Psoas muscle (tissue), 8 donors: Measurements from ENCODE around the gene ASB15. TPM values are rescaled to one million over a fixed set of nuclear protein-coding genes. Genes with fewer than 3 reads are reported as not detected.
A peak's percentile ranks its signal among the peaks of the same experiment; 100 is the strongest.

Experiments used
- ATAC-seq, 4 donors: fragments of 200-7000 bp; cut with Tn5 transposase; one replicate each; pipeline ENCODE4 v1.9.1; 2020; ENCODE audit warnings: moderate library complexity in 3 of 4, mild to moderate bottlenecking in 2 of 4
- DNase-seq, 2 donors: peaks; one replicate each; pipeline ENCODE4 v3.0.0-alpha.2; 2020
- H3K27ac ChIP-seq: fragments of 200-600 bp; one replicate; pipeline ENCODE4 v1.8.0; 2022
- H3K27me3 ChIP-seq, 3 donors: fragments of 200-600 bp in 1 of 3; one replicate each; pipeline versions ENCODE4 v1.6.1 to v1.8.0; 2013 to 2022; ENCODE audit warnings: low read length in 2 of 3, mild to moderate bottlenecking in 2 of 3, moderate library complexity in 1 of 3; ENCODE audit not compliant: insufficient read depth in 3 of 3
- H3K36me3 ChIP-seq, 2 donors: fragments of 200-600 bp in 1 of 2; one replicate each; pipeline versions ENCODE4 v1.6.1 to v1.8.0; 2013 to 2022; ENCODE audit warnings: low read depth in 1 of 2, mild to moderate bottlenecking in 1 of 2, moderate library complexity in 1 of 2; ENCODE audit not compliant: insufficient read depth in 1 of 2
- H3K4me1 ChIP-seq: fragments of 200-600 bp; one replicate; pipeline ENCODE4 v1.8.0; 2022
- H3K4me3 ChIP-seq: fragments of 200-600 bp; one replicate; pipeline ENCODE4 v1.8.0; 2022; ENCODE audit warnings: mild to moderate bottlenecking
- H3K9me3 ChIP-seq: fragments of 200-600 bp; one replicate; pipeline ENCODE4 v1.8.0; 2022
- WGBS, 3 donors: extraction: QIAGEN DNeasy Blood & Tissue Kit; methylation state at CpG; one replicate each; pipeline versions ENCODE4 v1.1.6 to v1.1.7; 2013; 5-methylcytosine and 5-hydroxymethylcytosine counted together
- intact Hi-C, 2 donors: fragments of 100-400 bp; cut with DNase I; formaldehyde crosslinking; loops; one replicate each; pipeline versions ENCODE4 v1.11.0 to v1.14.2; 2022
- polyA plus RNA-seq, 3 donors: library from polyadenylated mRNA; stranded (reverse); fragments of 200-250 nt; gene quantifications; one replicate each; pipeline ENCODE4 v1.2.3, GENCODE V29; 2013
- total RNA-seq, 4 donors: library from RNA; stranded (reverse); fragmentation: NEBNext Ultra II Directional in 2 of 4; extraction: Animal tissue kit (Norgen Biotek cat#: 25700) in 2 of 4; gene quantifications; one replicate each; pipeline versions ENCODE4 v1.2.1 to v1.2.4, GENCODE V29; 2021 to 2023
- TF ChIP-seq, protein P1 (sequence below): fragments of 200-600 bp; IDR thresholded peaks from one replicate; pipeline ENCODE4 v1.8.0; 2022; ENCODE audit warnings: antibody characterized with exemption
- donor health status: healthy with polysubstance abuse.
- donor health status: DM: no; HTN: no; CAD: no; lungs with moderate emphysema.
- donor health status: Bipolar disorder and iron deficiency.
- donor health status: healthy.
- donor health status: DM: yes; HTN: yes; CAD: no.
- donor health status: DM: no; HTN: no; CAD: no.
- donor health status: DM: no; HTN: no; CAD: no.
- donor health status: DM: yes; HTN: yes; CAD: no.

The ASB15 gene
- total and polyA plus RNA-seq, 7 donors, result 0.12 to 23.6 (median 10.3) TPM

- Histone ChIP-seq H3K27me3 (no peaks in the 10 kb centered on the region), H3K9me3 (no peaks in the 10 kb centered on the region), H3K4me1 (peaks cover 24% of the 10 kb centered on the region), H3K36me3 (peaks cover 0 to 30% of the 10 kb centered on the region in 2 donors), H3K27ac (peak within 1 kb of the TSS; percentile 89), H3K4me3 (peak within 1 kb of the TSS; percentile 69)
- 29 to 51% (median 39%) methylated on average over 6 of the region's 6 CpGs for WGBS, 3 donors
- TF ChIP-seq, protein P1, sequence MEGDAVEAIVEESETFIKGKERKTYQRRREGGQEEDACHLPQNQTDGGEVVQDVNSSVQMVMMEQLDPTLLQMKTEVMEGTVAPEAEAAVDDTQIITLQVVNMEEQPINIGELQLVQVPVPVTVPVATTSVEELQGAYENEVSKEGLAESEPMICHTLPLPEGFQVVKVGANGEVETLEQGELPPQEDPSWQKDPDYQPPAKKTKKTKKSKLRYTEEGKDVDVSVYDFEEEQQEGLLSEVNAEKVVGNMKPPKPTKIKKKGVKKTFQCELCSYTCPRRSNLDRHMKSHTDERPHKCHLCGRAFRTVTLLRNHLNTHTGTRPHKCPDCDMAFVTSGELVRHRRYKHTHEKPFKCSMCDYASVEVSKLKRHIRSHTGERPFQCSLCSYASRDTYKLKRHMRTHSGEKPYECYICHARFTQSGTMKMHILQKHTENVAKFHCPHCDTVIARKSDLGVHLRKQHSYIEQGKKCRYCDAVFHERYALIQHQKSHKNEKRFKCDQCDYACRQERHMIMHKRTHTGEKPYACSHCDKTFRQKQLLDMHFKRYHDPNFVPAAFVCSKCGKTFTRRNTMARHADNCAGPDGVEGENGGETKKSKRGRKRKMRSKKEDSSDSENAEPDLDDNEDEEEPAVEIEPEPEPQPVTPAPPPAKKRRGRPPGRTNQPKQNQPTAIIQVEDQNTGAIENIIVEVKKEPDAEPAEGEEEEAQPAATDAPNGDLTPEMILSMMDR, result no peak
- intact Hi-C loops, result no loop called here
- DNase-seq (peak; percentile 41 to 88), ATAC-seq (peak; percentile 77 to 89 (median 84))
Measured at GRCh38 chr7:123655614-123656013, 54.0 kb downstream of the ASB15 start, which contains the start of gene LMOD2. LMOD2 (plus strand) TSS chr7:123655866; CDS start chr7:123655964, 98 bp downstream.

GRCh38 chr7:123656544-123657303, 55.1 kb downstream of the ASB15 start:
- DNase-seq (no peak), ATAC-seq (peak; percentile 1 to 66 (median 40))
- 26 to 33% (median 33%) methylated on average over 6 of the region's 6 CpGs for WGBS, 3 donors
- Histone ChIP-seq H3K4me1 (peaks cover 24% of the 10 kb centered on the region), H3K27ac (peak overlapping the region; percentile 89), H3K9me3 (no peaks in the 10 kb centered on the region), H3K4me3 (peak overlapping the region; percentile 69), H3K27me3 (no peaks in the 10 kb centered on the region), H3K36me3 (peaks cover 0 to 40% of the 10 kb centered on the region in 2 donors)
- intact Hi-C loops, result no loop called here
- TF ChIP-seq, protein P1, result no peak

GRCh38 chr7:123657304-123657685, 55.7 kb downstream of the ASB15 start:
- peak; percentile 58 to 80 (median 74) for ATAC-seq

GRCh38 chr7:123658023-123658422, 56.4 kb downstream of the ASB15 start:
- peaks cover 0 to 52% of the 10 kb centered on the region in 2 donors for H3K36me3 ChIP-seq
- TF ChIP-seq, protein P1, result no peak
- peak overlapping the region; percentile 89 for H3K27ac ChIP-seq
- WGBS, 3 donors, result 26 to 42% (median 29%) methylated on average over 6 of the region's 6 CpGs
- peak overlapping the region; percentile 69 for H3K4me3 ChIP-seq
- no peaks in the 10 kb centered on the region for H3K27me3 ChIP-seq
- DNase-seq, result no peak
- intact Hi-C loops, result no loop called here
- ATAC-seq, result no peak
- H3K4me1 ChIP-seq, result peaks cover 16% of the 10 kb centered on the region
- no peaks in the 10 kb centered on the region for H3K9me3 ChIP-seq

More at GRCh38 chr7:123657304-123657685, 55.7 kb downstream of the ASB15 start:
- Histone ChIP-seq H3K27me3 (no peaks in the 10 kb centered on the region), H3K4me1 (peaks cover 21% of the 10 kb centered on the region), H3K27ac (peak overlapping the region; percentile 89), H3K36me3 (peaks cover 0 to 45% of the 10 kb centered on the region in 2 donors), H3K9me3 (no peaks in the 10 kb centered on the region), H3K4me3 (peak overlapping the region; percentile 69)
- DNase-seq, result peak; percentile 42 to 90
- intact Hi-C loops, result no loop called here
- TF ChIP-seq, protein P1, result no peak
- WGBS, 3 donors, result 11 to 26% (median 14%) methylated on average over 1 of the region's 1 CpG
